ENCODE results near the gene TOE1.

The TOE1 gene

GRCh38 chr1:45326627-45327623 is 13.0 kb upstream of the TOE1 start, which contains the start of gene HPDL:
TSS of gene HPDL (plus strand) at chr1:45326895. CDS start at chr1:45327149, 254 bp downstream.
- DNase-seq (ENCODE audit: low read depth): peak; percentile 58

GRCh38 chr1:45327644-45328515 is 12.1 kb upstream of the TOE1 start:
- DNase-seq (ENCODE audit: low read depth): no peak

- DNase-seq (ENCODE audit: low read depth): no peak
These were observed 11.3 kb upstream of the TOE1 start for GRCh38 chr1:45328680-45329079.

- DNase-seq (ENCODE audit: low read depth): no peak
These were observed 10.5 kb upstream of the TOE1 start for GRCh38 chr1:45329445-45329844.

GRCh38 chr1:45331436-45332345 is 8.3 kb upstream of the TOE1 start:
- no peak for DNase-seq (ENCODE audit: low read depth)

- DNase-seq (ENCODE audit: low read depth): no peak
These were observed 7.6 kb upstream of the TOE1 start for GRCh38 chr1:45332346-45332720.

GRCh38 chr1:45334308-45335245 is 5.4 kb upstream of the TOE1 start:
- no peak for DNase-seq (ENCODE audit: low read depth)

GRCh38 chr1:45335855-45336324 is 4.1 kb upstream of the TOE1 start:
- no peak for DNase-seq (ENCODE audit: low read depth)

GRCh38 chr1:45337630-45338325 is 2.2 kb upstream of the TOE1 start:
- DNase-seq (ENCODE audit: low read depth): no peak

DNA sequence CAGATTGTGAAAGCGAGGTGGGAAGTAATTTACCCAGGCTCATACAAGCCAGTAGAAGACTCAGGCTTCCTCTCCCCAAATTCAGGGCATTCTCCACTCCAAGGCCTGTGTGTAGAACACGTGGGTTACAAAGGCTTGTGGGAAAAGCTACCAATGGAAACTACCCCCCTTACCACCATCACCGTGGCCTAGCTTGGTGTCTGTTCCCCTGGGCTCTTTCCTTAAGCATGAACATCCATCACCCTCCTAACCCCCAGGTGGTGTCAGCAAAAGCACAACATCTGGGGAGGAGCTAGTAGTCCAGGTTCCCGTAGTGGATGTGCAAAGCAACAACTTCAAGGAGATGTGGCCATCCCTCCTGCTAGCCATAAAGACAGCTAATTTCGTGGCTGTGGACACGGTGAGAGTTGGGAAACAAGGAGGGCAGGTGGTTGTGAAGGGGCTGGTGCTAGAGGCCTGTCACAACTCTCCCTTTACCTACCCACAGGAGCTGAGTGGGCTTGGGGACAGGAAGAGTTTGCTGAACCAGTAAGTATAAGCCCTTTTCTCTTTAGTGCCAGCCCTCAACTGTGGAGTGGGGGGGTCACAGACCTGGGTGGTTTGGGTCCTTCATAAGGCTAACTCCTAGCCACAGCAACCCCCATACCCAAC is 971 bp downstream of the TOE1 start:
- no peak for DNase-seq (ENCODE audit: low read depth)

DNA sequence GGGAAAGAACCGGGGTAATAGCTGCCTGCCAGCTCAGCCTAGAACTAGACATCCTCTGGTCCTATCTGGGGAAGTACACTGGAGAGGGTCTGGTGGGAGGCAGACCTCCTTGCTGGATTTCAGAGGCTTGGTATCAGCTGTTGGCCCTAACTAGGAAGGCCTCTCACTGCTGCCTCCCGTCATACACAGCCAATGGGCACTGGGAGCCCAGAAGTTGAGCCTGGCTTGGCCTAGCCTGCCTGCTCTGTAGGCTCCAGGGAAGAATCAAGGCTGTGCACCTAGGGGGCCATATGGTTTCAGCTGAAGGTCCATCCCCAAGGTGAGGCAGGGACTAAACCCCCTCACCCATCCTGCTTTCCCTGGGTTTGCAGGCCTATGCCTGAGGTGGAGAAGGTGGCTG is 4.5 kb downstream of the TOE1 start:
- DNase-seq (ENCODE audit: low read depth): no peak

- DNase-seq (ENCODE audit: low read depth): no peak
These were observed 5.0 kb downstream of the TOE1 start for GRCh38 chr1:45345014-45345413.

GRCh38 chr1:45346473-45346872 is 6.5 kb downstream of the TOE1 start:
- DNase-seq (ENCODE audit: low read depth): no peak

GRCh38 chr1:45348020-45348419 is 8.1 kb downstream of the TOE1 start:
- DNase-seq (ENCODE audit: low read depth): no peak

DNA sequence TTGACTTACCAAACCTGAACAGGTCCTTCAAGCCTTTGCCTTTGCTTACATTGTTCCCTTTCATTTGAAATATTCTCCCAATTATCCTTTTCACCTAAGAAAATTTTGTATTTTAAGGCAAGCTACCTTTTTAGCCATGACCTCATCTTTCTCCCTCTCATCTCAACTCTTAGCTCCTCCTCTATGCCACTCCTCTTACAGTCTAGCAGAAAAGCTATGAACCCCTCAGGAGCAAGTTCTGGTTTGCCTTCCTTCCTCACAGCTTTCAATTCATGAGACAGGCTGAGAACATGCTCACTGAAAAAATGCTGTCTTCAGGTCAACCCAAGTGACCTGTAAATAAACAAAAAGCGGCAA is 8.6 kb downstream of the TOE1 start:
- DNase-seq (ENCODE audit: low read depth): no peak

DNA sequence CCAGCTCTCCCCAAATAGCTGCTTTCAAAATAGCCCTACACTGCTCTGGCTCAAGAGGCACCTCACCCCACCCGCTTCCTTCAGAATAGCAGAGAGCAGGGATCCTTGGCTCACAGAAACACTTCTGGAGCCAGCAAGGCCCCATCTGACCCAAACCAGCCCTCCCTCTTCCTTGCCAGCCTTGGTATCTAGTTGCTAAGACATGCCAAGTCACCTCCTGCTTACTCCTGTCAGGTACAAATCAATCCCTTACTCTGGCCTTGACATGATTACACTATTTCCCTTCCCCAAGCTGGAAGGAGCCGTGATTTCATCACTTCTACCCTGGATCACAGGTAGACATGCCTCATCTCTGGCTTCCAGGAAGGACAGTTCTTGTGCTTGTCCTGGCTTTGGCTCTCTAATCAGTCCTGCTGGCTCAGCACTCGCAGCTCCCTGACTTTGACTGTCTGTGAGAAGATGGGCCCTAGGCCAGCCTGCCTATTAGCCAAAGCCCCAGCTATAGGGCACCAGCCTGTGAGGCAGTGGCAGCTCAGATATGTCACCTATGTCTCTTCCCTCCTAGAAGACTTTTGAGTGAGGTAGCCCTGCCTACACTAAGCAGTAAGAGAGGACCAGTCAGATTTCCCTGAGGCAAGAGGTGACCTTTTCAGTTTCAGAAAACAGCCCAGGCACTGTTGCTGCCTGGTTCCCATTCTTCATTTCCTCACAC is 9.2 kb downstream of the TOE1 start:
- DNase-seq (ENCODE audit: low read depth): no peak

GRCh38 chr1:45351508-45351907 is 11.5 kb downstream of the TOE1 start:
- no peak for DNase-seq (ENCODE audit: low read depth)

DNA sequence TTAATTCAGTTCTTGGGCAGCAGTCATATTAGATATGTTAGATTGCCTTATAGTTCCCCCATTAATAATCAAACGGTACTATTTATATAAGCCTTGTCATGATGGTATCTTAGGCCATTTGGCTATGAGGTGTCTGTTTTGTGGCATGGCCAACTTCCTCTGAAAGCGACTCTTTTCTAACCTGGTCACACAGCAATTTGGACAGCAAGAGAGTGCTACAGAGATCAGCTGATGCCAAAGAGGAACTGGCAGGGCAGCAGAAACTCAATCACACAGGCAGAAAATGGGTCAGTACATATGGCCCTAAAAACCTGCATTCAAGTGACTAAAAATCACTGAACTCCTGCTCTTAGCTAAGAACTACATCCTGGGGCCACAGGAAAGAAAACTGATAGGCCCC is 13.7 kb downstream of the TOE1 start:
- DNase-seq (ENCODE audit: low read depth): no peak

DNA sequence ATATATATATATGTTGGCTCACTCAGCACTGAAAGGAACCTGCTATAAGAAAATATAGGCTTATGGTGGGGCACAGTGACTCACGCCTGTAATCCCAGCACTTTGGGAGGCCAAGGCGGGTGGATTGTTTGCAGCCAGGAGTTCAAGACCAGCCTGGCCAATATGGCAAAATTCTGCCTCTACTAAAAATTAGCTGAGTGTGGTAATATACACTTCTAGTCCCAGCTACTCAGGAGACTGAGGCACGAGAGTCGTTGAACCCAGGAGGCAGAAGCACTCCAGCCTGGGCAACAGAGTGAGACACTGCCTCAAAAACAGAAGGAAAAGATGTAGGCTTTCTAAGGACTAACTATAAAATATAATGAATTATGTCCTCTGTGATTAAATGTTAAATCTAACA is 14.9 kb downstream of the TOE1 start:
- no peak for DNase-seq (ENCODE audit: low read depth)

Measured in stimulated activated CD8-positive, alpha-beta memory T cell treated with anti-CD3 and anti-CD28 coated beads, Interleukin-12 subunit alpha, Interleukin-12 subunit beta, amount 100 ng/mL, for 4 hours (primary cell).